GM18870 (cell line): ENCODE data around the gene SLC35F3.
"Not testable (repeated sequence)": the region's sequence is repeated elsewhere in the genome, so short reads cannot be mapped to it uniquely, and the experiment has no call there.

ENCODE experiments used
- ATAC-seq: cut with Tn5 transposase; IDR thresholded peaks from one replicate; pipeline ENCODE4 v1.9.1; 2021; ENCODE audit warnings: moderate library complexity; ENCODE audit not compliant: unreplicated experiment

SLC35F3 gene

DNA sequence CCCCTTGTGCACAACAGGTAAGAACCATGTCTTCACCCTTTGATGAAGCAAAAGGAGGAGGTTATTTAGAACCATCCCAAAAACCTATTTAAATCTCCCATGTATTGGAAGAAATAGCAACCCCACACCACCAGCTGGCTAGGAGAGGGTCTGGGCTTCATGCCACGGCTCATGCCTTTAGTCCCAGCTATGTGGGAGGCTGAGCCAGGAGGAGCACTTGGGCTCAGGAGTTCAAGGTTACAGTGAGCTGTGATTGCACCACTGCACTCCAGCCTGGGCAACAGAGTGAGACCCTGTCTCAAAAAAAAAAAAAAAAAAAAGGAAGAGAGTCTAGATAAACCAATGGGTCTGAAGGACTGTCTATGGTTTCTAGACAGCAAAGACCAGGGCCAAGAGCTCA lies 270.9 kb downstream of the SLC35F3 start:
- ATAC-seq, result no peak

GRCh38 chr1:234176000-234176399 lies 271.5 kb downstream of the SLC35F3 start:
- ATAC-seq, result no peak

- not testable (repeated sequence) for ATAC-seq
Measured at GRCh38 chr1:234176847-234177246, 272.4 kb downstream of the SLC35F3 start.

DNA sequence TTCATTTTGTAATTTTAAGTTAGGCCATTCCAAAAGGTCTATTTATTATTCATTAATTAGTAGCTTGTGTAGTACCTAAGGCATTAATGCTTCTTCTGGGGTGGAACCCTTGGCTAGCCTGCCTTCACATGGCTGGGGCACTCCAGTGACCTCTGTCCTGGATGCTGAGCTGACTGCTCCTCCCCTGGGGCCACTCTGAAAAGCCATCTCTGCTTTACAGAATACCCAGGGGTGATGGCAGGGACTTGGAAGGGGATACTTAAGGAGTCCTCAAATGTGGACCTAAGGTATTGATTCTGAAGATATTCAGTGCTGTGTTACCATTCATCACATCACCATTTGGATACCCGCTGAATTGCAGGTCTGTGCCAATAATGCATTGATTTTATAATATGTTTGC lies 281.0 kb downstream of the SLC35F3 start:
- ATAC-seq, result no peak

DNA sequence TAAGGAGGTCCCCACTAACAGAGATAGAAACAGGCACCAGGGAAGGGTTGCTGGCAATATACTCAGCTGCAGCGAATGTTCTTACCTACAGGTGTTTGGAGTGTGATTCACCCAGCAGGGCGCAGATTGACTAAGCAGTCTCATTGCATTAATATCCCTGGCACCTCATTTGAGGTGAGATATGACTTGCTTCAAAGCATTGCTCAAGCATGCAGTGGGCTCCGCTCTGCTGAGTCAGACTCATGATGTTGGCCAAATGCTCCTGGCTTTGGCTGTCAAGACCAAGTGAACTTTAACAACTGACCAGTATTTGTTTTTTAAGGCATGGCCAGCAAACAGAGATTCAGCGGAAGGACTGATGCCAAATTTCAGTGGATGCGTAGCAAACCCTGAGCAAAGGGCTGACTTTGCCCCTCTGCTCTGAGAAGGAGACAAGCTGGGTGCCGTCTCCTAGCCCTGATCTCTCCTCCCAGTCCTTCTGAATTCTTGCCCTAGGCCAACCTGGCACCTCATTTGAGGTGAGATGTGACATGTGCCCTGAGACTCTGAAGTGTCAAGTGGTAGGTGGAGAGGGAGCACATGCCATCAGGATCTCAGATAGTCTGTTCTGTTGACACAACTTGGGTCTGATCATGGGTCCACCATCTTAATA lies 281.7 kb downstream of the SLC35F3 start:
- no peak for ATAC-seq

- ATAC-seq, result no peak
Measured at GRCh38 chr1:234188454-234188792, 283.9 kb downstream of the SLC35F3 start.

DNA sequence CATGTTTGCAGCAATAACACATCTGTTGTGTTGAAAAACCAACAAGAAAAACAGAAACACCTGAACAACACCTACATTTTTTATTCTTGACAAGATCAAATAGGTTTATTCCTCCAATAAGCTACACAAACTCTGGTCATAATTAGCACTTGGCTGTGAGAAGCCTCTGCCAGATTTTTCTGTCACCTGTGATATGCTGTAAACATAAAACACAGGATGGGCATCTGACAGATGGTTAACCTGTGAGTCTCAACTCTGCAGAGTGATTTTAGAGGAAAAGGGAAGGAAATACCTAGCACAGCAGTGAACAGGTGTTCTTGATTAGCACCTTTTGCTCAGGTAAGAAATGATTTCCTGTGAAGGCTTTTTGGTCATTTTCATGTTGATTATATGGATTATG lies 293.4 kb downstream of the SLC35F3 start:
- no peak for ATAC-seq

DNA sequence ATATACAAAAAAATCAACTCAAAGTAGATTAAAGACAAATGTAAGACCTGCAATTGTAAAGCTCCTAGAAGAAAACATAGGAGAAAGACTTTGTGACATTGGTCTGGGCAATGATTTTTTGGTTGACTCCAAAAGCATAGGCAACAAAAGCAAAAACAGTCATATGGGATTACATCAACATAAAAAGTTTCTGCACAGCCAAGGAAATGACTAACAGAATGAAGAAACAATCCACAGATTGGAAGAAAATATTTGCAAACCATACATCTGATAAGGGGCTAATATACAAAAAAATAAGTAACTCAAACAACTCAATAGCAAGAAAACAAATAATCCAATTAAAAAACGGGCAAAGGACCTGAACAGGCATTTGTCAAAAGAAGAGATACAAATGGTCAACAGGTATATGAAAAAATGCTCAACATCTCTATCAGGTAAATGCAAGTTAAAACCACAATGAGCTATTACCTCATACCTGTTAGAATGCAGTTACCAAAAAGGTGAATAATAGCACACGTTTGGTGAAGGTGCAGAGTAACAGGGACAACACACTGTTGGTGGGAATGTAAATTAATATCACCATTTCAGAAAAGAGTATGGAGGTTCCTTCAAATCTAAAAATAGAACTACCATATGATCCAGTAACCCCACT lies 295.1 kb downstream of the SLC35F3 start:
- no peak for ATAC-seq

DNA sequence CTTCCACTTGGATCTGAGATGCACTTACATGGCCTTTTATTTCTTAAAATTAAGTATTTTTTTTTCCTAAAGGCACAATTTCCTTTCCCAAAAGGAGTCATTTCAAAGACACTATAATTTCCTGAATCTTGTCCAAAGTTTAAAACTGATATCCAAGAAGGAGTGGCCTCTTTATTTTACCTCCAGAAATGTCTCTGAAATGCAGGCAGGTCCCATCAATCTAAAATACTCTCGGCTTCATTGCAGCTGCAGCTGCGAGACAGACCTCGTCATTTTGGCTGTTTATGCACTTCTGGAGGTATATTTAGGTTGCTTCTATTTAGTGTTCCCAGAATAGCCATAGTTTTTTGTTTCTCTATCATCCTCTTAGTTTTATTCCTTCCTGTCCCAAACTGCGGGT lies 296.1 kb downstream of the SLC35F3 start:
- no peak for ATAC-seq

GRCh38 chr1:234201600-234201999 lies 297.1 kb downstream of the SLC35F3 start:
- ATAC-seq, result no peak

DNA sequence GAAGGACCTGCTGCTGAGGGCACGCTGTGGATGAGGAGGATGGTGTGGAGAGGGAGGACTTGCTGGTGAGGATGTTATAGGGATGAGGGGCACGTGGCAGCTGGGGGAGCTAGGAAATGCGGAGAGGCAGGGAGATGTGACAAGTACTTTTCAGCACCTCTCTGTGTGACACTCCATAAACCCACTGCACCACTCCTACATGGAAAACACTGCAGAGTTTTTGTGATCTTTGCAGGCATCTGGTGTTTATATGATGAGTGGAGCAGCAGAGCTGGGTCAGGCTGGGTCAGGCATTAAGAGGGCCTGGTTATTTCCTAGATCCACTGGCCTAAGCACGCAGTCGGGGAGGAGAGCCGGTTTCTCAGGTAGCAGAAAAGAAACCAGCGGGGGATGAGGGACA lies 301.5 kb downstream of the SLC35F3 start:
- no peak for ATAC-seq

GRCh38 chr1:234206651-234207284 lies 302.3 kb downstream of the SLC35F3 start:
- ATAC-seq, result no peak

- ATAC-seq, result no peak
Measured at GRCh38 chr1:234208351-234208750, 303.9 kb downstream of the SLC35F3 start.

- ATAC-seq, result no peak
Measured at GRCh38 chr1:234208791-234209190, 304.3 kb downstream of the SLC35F3 start.

DNA sequence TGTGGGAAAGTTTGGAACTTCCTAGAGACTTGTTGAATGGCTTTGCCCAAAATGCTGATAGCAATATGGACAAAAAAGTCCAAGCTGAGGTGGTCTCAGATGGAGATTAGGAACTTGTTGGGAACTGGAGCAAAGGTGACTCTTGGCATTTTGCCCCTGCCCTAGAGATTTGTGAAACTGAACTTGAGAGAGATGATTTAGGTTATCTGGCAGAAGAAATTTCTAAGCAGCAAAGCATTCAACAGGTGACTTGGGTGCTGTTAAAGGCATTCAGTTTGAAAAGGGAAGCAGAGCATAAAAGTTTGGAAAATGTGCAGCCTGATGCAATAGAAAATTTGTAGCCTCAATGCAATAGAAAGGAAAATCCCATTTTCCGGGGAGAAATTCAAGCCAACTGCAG lies 306.0 kb downstream of the SLC35F3 start:
- not testable (repeated sequence) for ATAC-seq

DNA sequence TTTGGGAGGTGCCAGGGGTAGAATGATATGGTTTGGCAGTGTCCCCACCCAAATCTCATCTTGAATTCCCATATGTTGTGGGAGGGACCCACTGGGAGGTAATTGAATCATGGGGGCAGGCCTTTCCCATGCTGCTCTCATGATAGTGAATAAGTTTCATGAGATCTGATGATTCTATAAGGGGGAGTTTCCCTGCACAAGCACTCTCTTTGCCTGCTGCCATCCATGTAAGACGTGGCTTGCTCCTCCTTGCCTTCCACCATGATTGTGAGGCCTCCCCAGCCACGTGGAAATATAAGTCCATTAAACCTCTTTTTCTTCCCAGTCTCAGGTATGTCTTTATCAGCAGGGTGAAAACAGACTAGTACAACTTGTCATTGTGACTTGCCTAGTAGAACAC lies 307.4 kb downstream of the SLC35F3 start:
- ATAC-seq, result not testable (repeated sequence)

GRCh38 chr1:234212764-234213657 lies 308.5 kb downstream of the SLC35F3 start:
- ATAC-seq, result no peak

DNA sequence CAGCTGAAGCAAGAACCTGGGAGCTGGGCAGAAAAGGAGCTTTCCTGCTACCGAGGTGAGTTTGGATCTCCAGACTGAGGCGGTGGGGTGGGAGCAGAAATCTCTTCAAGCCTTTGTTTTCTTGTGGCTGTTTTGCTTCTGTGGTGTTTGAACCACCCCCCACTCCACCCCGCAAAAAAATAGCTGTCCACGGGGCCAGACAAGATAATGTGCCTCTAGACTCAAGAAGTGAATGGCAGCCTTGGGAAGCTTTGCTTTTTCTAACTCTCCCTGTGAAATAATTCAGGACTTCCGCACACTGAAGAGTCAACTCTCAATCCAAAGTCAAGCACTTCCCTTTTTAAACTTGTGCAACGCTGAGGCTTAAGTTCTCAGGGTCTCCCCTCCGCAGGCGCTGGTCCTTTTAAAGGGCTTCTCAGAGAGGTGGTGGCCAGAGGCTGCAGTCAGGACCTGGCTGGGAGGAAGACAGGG lies 309.2 kb downstream of the SLC35F3 start:
- ATAC-seq, result no peak

GRCh38 chr1:234214129-234214910 lies 309.8 kb downstream of the SLC35F3 start:
- ATAC-seq, result no peak
